Activated CD8-positive, alpha-beta memory T cell treated with anti-CD3 and anti-CD28 coated beads, Interleukin-2, amount 50 U/mL, for 1 hour (primary cell): Measurements from ENCODE around the gene WDR81.

Source experiments
- DNase-seq: peaks from one replicate; pipeline ENCODE4 v3.0.0-alpha.2; 2020; ENCODE audit errors: extremely low read depth

The WDR81 gene

GRCh38 chr17:1779571-1780131 is 55.1 kb downstream of the WDR81 start:
- no peak for DNase-seq

DNA sequence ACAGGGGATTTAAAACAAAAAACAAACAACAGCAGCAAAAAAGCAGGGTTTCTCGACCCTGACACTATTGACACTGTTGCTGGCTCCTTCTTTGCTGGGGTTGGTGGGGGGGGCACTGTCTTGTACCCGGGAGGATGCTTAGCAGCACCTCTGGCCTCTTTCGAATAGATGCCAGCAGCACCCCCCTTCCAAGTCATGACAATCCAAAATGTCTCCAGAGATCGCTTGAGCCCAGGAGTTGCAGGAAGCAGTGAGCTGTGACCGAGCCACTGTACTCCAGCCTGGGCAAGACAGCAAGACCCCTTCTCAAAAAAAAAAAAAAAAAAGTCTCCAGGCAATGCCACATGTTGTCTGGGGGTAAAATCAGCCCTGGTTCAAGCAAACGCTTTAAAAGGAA is 57.7 kb downstream of the WDR81 start:
- no peak for DNase-seq

DNA sequence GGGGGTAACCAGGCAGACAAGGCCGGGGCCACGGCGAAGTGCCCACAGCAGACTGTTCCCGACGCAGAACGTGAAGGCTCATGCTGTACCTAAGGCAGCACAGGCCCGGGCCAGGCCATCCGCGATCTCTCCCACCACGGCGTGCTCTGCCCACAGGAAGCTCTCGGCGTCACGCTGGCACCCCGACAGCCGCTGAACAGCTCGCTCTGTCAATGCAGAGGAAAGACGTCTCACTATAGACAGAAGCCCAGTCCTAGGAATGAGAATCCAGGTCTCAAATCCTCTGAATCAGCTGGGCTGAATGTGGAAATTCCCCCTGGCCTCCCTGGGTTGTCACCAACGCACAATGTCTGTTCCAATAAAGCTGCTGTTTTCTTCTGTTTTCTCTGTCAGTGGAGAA is 58.8 kb downstream of the WDR81 start:
- no peak for DNase-seq

GRCh38 chr17:1783834-1784611 is 59.5 kb downstream of the WDR81 start:
- DNase-seq: no peak

DNA sequence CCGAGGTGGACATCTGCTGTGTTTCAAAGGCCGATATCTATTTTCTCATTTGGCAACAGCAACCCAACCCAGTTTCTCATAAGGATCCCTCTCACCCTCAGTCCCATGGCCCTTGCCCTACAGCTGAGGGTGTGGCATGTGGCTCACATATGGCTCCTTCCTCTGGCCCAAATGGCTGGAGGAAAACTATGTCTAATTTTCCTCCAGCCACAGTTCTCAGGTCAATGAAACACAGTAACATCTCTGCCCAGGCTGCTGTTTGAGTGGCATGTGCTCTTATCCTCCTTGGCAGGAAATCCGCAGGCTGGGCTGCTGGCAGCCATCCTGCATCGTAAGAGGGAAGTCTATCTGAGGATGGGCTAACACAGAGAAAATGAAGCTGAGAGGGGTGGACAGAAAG is 61.4 kb downstream of the WDR81 start:
- DNase-seq: no peak

GRCh38 chr17:1786708-1787107 is 62.2 kb downstream of the WDR81 start:
- DNase-seq: no peak

DNA sequence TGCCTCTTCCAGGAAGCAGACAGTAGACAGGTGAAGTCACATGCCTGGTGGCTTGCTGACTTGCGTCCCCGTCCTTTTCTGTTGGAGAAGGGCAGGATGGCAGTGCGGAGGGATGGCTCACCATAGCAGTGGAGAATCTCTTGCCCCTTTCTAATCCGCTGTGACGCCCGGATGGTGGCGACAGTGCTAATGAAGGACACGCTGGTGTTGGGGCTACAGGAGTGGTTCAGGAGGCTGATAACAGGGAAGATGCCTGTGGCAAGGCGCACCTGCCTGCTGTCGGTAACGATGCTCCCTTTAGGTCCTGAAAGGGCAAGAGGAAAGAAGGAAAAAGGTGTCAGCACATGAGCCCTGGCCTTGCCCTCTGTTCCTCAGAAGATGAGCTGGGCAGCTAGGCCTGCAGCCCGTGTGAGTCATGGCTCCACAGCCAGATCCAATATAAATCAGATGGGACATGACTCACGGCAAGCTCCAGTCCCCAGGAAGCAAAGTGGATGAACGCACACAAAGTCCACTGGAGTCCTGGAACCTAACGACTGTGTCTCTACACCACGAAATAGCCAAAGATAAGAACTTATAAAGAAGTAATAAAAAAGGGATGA is 62.9 kb downstream of the WDR81 start:
- no peak for DNase-seq
